Measurements from ENCODE around the gene ZCCHC4. TPM values are rescaled to one million over a fixed set of nuclear protein-coding genes. Genes with fewer than 3 reads are reported as not detected.

The ZCCHC4 gene, protein sequence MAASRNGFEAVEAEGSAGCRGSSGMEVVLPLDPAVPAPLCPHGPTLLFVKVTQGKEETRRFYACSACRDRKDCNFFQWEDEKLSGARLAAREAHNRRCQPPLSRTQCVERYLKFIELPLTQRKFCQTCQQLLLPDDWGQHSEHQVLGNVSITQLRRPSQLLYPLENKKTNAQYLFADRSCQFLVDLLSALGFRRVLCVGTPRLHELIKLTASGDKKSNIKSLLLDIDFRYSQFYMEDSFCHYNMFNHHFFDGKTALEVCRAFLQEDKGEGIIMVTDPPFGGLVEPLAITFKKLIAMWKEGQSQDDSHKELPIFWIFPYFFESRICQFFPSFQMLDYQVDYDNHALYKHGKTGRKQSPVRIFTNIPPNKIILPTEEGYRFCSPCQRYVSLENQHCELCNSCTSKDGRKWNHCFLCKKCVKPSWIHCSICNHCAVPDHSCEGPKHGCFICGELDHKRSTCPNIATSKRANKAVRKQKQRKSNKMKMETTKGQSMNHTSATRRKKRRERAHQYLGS
- total RNA-seq, result 23.8 TPM

DNA sequence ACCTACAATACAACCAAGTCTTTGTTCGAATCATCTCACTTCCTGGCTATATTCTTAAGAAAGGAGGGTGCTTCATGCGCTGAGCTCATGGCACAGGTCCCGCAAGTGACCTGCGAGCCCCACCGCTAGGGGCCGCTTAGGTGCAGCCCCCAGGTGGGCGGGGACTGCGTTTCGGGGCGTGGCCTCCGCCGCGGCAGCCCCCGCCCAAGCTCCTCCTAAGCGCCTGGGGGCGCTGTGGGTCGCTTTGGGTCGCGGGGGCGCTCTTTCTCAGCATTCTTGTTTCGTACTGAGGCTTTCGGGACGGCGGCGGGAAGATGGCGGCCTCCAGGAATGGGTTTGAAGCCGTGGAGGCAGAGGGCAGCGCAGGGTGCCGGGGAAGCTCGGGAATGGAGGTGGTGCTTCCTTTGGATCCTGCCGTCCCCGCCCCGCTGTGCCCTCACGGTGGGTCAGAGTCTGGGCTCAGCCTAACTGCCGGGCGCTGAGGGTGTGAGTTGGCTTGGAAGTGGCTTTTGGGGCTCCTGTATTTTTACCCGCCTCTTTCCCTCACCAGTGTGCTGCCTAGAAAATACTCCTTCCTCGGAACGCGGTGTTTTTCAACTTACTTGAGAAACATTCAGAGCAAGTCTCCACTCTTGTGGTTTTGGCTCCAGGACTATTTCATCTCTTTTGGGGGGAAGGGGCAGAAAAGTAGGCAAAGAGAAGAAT lies at the start of gene ZCCHC4:
TSS of gene ZCCHC4 (plus strand) at position 279 of the 705 bp plus-strand sequence. CDS start at position 315, 36 bp downstream.

GRCh38 chr4:25376754-25377571 lies 64.4 kb downstream of the ZCCHC4 start, which contains the start of gene ANAPC4:
TSS of gene ANAPC4 (plus strand) at chr4:25377263. CDS start at chr4:25377428, 165 bp downstream.

Other genes starting within 250 kb of the ZCCHC4 start
- 16.3 TPM for gene SEPSECS, start 152.3 kb upstream of the ZCCHC4 start, total RNA-seq
- gene PI4K2B, start 78.7 kb upstream of the ZCCHC4 start, total RNA-seq, result 8.8 TPM
- gene ANAPC4, start 64.5 kb downstream of the ZCCHC4 start, total RNA-seq, result 71.4 TPM

Data from parietal lobe (tissue), 1 donor.